ENCODE measurements around the gene CRACR2A.

DNA sequence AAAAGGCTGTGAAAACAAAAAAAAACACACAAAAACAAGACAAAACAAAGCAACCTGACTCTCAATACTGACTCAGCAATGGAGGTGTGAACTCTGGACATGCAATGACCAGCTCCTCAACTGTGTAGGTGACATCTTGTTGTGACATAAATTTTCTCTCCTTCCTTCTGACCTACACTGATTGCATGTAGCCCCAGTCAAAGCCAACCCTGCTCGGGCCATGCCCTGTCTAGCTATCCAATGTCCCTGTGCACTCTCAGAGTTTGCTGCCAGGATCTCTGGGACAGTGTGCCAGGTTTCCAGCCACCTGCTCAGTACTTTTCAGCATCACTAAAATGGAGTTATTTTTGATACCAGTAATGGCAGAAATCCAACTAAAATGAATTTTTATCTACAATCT is 18.9 kb upstream of the CRACR2A start:
- TF ChIP-seq ZNF696 (CRISPR knock-in tag; conservative IDR thresholded peaks at IDR 0.05) (no peak), FOXJ3 (CRISPR knock-in tag; IDR thresholded peaks at IDR 0.05) (no peak), ZNF212 (CRISPR knock-in tag; IDR thresholded peaks at IDR 0.05) (no peak), PTBP1 (IDR thresholded peaks at IDR 0.05; ENCODE audit: low read depth, low read length) (no peak), CHD1 (IDR thresholded peaks at IDR 0.05; ENCODE audit: low read length) (no peak), GATA2 (CRISPR knock-in tag; IDR thresholded peaks at IDR 0.05) (no peak), CBX5 (IDR thresholded peaks at IDR 0.05; ENCODE audit: borderline replicate concordance, low read depth) (no peak), ELF1 (tag; IDR thresholded peaks at IDR 0.05) (no peak)
- TF ChIP-seq, protein P1, sequence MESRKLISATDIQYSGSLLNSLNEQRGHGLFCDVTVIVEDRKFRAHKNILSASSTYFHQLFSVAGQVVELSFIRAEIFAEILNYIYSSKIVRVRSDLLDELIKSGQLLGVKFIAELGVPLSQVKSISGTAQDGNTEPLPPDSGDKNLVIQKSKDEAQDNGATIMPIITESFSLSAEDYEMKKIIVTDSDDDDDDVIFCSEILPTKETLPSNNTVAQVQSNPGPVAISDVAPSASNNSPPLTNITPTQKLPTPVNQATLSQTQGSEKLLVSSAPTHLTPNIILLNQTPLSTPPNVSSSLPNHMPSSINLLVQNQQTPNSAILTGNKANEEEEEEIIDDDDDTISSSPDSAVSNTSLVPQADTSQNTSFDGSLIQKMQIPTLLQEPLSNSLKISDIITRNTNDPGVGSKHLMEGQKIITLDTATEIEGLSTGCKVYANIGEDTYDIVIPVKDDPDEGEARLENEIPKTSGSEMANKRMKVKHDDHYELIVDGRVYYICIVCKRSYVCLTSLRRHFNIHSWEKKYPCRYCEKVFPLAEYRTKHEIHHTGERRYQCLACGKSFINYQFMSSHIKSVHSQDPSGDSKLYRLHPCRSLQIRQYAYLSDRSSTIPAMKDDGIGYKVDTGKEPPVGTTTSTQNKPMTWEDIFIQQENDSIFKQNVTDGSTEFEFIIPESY (CRISPR knock-in tag; IDR thresholded peaks at IDR 0.05), result no peak
- TF ChIP-seq, protein P2, sequence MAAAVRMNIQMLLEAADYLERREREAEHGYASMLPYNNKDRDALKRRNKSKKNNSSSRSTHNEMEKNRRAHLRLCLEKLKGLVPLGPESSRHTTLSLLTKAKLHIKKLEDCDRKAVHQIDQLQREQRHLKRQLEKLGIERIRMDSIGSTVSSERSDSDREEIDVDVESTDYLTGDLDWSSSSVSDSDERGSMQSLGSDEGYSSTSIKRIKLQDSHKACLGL (CRISPR knock-in tag; IDR thresholded peaks at IDR 0.05; ENCODE audit: borderline replicate concordance, poor library complexity, severe bottlenecking), result no peak
- TF ChIP-seq, protein P3, sequence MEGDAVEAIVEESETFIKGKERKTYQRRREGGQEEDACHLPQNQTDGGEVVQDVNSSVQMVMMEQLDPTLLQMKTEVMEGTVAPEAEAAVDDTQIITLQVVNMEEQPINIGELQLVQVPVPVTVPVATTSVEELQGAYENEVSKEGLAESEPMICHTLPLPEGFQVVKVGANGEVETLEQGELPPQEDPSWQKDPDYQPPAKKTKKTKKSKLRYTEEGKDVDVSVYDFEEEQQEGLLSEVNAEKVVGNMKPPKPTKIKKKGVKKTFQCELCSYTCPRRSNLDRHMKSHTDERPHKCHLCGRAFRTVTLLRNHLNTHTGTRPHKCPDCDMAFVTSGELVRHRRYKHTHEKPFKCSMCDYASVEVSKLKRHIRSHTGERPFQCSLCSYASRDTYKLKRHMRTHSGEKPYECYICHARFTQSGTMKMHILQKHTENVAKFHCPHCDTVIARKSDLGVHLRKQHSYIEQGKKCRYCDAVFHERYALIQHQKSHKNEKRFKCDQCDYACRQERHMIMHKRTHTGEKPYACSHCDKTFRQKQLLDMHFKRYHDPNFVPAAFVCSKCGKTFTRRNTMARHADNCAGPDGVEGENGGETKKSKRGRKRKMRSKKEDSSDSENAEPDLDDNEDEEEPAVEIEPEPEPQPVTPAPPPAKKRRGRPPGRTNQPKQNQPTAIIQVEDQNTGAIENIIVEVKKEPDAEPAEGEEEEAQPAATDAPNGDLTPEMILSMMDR (IDR thresholded peaks at IDR 0.05 in 2 of 3, conservative IDR thresholded peaks at IDR 0.05 in 1 of 3; ENCODE audit: insufficient read depth in 2 of 3, low read depth in 1 of 3, low read length in 3 of 3), result no peak
- TF ChIP-seq, protein P4, sequence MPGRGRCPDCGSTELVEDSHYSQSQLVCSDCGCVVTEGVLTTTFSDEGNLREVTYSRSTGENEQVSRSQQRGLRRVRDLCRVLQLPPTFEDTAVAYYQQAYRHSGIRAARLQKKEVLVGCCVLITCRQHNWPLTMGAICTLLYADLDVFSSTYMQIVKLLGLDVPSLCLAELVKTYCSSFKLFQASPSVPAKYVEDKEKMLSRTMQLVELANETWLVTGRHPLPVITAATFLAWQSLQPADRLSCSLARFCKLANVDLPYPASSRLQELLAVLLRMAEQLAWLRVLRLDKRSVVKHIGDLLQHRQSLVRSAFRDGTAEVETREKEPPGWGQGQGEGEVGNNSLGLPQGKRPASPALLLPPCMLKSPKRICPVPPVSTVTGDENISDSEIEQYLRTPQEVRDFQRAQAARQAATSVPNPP (IDR thresholded peaks at IDR 0.05; ENCODE audit: borderline replicate concordance, insufficient read depth, insufficient read length), result no peak

Measured in K562 (cell line).